Renal cortex interstitium (tissue), 11 donors: Measurements from ENCODE around the gene PDLIM7. TPM values are rescaled to one million over a fixed set of nuclear protein-coding genes. Genes with fewer than 3 reads are reported as not detected.

Experiments
- DNase-seq, 11 donors: peaks; one replicate each; pipeline ENCODE4 v3.0.0-alpha.2; 2013; ENCODE audit warnings: low read depth in 9 of 11, low spot score in 4 of 11; ENCODE audit errors: extremely low read depth in 1 of 11
- polyA plus RNA-seq, 3 donors: library from polyadenylated mRNA; unstranded; fragments of 120-200 nt; gene quantifications; one replicate each; pipeline ENCODE4 v1.2.1, GENCODE V29; 2013; ENCODE audit not compliant: insufficient read length in 3 of 3

Gene PDLIM7
- polyA plus RNA-seq, 3 donors = 82.7 to 143 (median 125) TPM

DNA sequence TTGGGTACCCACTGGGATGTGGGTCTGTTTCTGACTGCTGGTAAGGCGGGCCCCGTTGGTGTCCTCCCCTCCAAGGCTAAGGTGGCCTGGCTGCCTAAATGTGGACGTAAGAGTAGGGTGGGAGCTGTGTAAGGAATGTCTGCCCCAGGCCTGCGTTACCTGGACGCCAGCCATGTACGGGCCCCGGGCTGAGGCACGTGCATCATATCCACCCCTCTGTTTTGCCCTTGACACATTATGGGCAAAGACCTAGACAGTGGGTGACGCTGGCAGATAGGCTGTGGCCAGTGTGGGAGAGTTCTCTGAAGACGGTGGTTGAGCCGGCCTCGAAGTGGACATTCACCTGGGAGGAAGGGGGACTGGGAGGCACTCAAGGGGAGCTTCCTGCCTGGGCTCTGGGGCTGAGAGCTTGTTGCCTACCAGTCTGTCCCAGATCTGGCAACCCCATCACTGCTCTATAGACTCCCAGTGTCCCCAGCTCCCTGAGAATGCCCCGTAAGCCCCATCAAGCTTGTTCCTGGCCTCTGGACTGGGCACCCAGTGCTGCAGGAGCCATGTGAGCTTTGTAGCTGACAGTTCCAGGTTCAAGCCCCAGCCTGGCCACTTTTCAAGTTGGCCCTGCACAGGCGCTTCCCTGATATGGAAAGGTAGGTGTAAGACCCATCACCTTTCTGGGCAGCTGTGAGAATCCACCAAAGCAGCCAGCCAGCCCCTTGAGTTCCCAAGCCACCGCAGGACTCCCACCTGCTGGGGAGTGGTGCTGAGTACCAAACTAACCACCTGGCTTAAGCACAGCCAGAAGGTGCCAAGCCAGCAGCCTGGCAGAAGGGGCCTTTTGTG lies 54.0 kb downstream of the PDLIM7 start:
- DNase-seq = no peak

GRCh38 chr5:177442066-177442826 lies 55.2 kb downstream of the PDLIM7 start:
- DNase-seq = no peak

GRCh38 chr5:177440990-177441780 lies 56.2 kb downstream of the PDLIM7 start:
- DNase-seq = no peak

- no peak for DNase-seq
These were observed 57.0 kb downstream of the PDLIM7 start for GRCh38 chr5:177440211-177440989.

- no peak for DNase-seq
These were observed 57.8 kb downstream of the PDLIM7 start for GRCh38 chr5:177439518-177440053.

DNA sequence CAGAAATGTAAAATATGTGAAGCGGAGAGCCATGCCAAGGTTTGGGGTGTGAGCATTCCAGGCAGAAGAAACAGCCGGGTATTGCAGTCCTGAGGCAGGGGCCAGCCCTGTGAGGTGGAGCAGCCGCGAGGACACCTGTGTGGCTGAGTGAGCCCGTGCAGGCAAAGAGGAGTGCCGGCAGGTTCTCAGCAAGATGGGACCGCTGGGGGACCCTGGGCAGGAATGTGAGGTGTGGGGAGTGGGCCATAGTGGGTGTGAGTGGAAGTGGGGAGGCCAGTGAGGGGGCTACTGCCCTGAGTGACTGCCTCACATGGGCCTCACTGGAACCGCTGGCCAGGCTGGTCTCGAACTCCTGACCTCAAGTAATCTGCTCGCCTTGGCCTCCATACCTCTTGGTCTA lies 58.9 kb downstream of the PDLIM7 start:
- DNase-seq = no peak

GRCh38 chr5:177437623-177438022 lies 59.8 kb downstream of the PDLIM7 start:
- no peak for DNase-seq

- DNase-seq = no peak
These were observed 61.4 kb downstream of the PDLIM7 start for GRCh38 chr5:177435847-177436536.

GRCh38 chr5:177434942-177435738 lies 62.3 kb downstream of the PDLIM7 start:
- DNase-seq = no peak

- DNase-seq = no peak
These were observed 63.0 kb downstream of the PDLIM7 start for GRCh38 chr5:177434437-177434836.

DNA sequence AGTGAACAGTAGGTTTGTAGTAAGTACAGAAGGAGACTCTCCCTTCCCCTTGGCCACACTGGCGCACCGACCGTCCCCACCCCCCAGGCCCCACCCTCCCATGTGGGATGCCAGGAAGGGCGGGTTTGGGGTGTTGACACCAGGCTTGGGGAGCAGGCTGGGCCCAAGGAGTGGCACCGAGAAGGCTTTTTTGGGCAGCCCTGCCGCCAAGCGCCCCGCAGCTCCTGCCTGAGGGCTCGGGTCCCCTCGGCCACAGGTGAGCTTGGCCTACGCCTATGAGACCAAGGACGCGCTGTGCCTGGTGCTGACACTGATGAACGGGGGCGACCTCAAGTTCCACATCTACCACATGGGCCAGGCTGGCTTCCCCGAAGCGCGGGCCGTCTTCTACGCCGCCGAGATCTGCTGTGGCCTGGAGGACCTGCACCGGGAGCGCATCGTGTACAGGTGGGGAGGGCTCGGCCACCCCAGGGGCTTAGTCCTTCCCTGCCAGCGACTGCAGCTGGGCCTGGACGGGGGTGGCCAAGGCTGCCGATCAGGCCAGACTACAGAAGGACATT lies 63.7 kb downstream of the PDLIM7 start:
- DNase-seq = no peak

Other genes starting within 250 kb of the PDLIM7 start
- gene RAB24, start 193.9 kb downstream of the PDLIM7 start, polyA plus RNA-seq = 10 to 100 TPM; 24.3 to 32.0 (median 28.8) TPM
- 100 to 1,000 TPM in 2 of 3 donors, 10 to 100 TPM in 1; 94.5 to 151 (median 114) TPM for gene PRELID1, start 193.8 kb downstream of the PDLIM7 start, polyA plus RNA-seq
- gene MXD3, start 185.7 kb downstream of the PDLIM7 start, polyA plus RNA-seq = 10 to 100 TPM; 15.2 to 26.5 (median 22.1) TPM
- gene LMAN2, start 145.9 kb downstream of the PDLIM7 start, polyA plus RNA-seq = 100 to 1,000 TPM; 110 to 153 (median 140) TPM
- 10 to 100 TPM; 12.1 to 17.5 (median 14.1) TPM for gene RGS14, start 139.7 kb downstream of the PDLIM7 start, polyA plus RNA-seq
- gene SLC34A1, start 113.2 kb downstream of the PDLIM7 start, polyA plus RNA-seq = 100 to 1,000 TPM; 181 to 315 (median 202) TPM
- 1 to 10 TPM in 2 of 3 donors, under 1 TPM in 1; 0.37 to 7.4 (median 3.2) TPM for gene PFN3, start 96.9 kb downstream of the PDLIM7 start, polyA plus RNA-seq
- gene F12, start 88.0 kb downstream of the PDLIM7 start, polyA plus RNA-seq = 10 to 100 TPM in 2 of 3 donors, 1 to 10 TPM in 1; 9.1 to 25.2 (median 10.2) TPM
- gene GRK6, start 70.9 kb downstream of the PDLIM7 start, polyA plus RNA-seq = 10 to 100 TPM; 21.2 to 31.2 (median 30.8) TPM
- 1 to 10 TPM in 2 of 3 donors, under 1 TPM in 1; 0.96 to 2.8 (median 2.8) TPM for gene PRR7, start 50.8 kb downstream of the PDLIM7 start, polyA plus RNA-seq
- gene DBN1, start 24.0 kb downstream of the PDLIM7 start, polyA plus RNA-seq = 100 to 1,000 TPM; 169 to 239 (median 183) TPM
- gene DOK3, start 12.2 kb upstream of the PDLIM7 start, polyA plus RNA-seq = 1 to 10 TPM; 3.8 to 7.1 (median 5.8) TPM
- gene DDX41, start 19.4 kb upstream of the PDLIM7 start, polyA plus RNA-seq = 100 to 1,000 TPM in 2 of 3 donors, 10 to 100 TPM in 1; 84.2 to 112 (median 107) TPM
- gene FAM193B, start 57.0 kb upstream of the PDLIM7 start, polyA plus RNA-seq = 100 to 1,000 TPM in 1 of 3 donors, 10 to 100 TPM in 2; 69.6 to 126 (median 85.4) TPM
- gene TMED9, start 94.6 kb upstream of the PDLIM7 start, polyA plus RNA-seq = 100 to 1,000 TPM; 148 to 180 (median 154) TPM
- gene B4GALT7, start 102.5 kb upstream of the PDLIM7 start, polyA plus RNA-seq = 10 to 100 TPM; 19.6 to 29.5 (median 27.9) TPM